H1 (cell line): ENCODE data around the gene TRAF1. TPM values are rescaled to one million over a fixed set of nuclear protein-coding genes. Genes with fewer than 3 reads are reported as not detected.

ENCODE experiments used
- CBX5 ChIP-seq: fragments of 300-800, 300-1000 bp; sonication (generic); IDR thresholded peaks from 2 replicates; pipeline ENCODE4 v1.7.1; 2016; ENCODE audit warnings: antibody characterized with exemption, low read length, low read depth
- CHD1 ChIP-seq: IDR thresholded peaks from 2 replicates; pipeline ENCODE4 v1.6.1; 2012; ENCODE audit warnings: low read depth, low read length, improper control_type of control experiment
- FOSL1 ChIP-seq: IDR thresholded peaks from 2 replicates; pipeline ENCODE4 v1.6.1; 2011; ENCODE audit warnings: mild to moderate bottlenecking, low read depth, low read length, moderate library complexity; ENCODE audit not compliant: insufficient read depth
- HDAC6 ChIP-seq: IDR thresholded peaks from one replicate; pipeline ENCODE4 v1.7.1; 2012; ENCODE audit warnings: low read depth, mild to moderate bottlenecking, inconsistent platforms, low read length, moderate library complexity
- POLR2AphosphoS5 ChIP-seq: IDR thresholded peaks from 2 replicates; pipeline ENCODE4 v1.6.1; 2011; ENCODE audit warnings: low read depth, low read length
- RNF2 ChIP-seq: fragments of 200-900, 300-1000 bp; sonication (generic); IDR thresholded peaks from 2 replicates; pipeline ENCODE4 v1.7.1; 2016; ENCODE audit warnings: borderline replicate concordance, low read depth, mild to moderate bottlenecking, antibody characterized with exemption, low read length; ENCODE audit not compliant: poor library complexity, severe bottlenecking; ENCODE audit errors: missing control alignments
- RXRA ChIP-seq: IDR thresholded peaks from 2 replicates; pipeline ENCODE4 v1.6.1; 2011; ENCODE audit warnings: low read depth, mild to moderate bottlenecking, low read length, moderate library complexity; ENCODE audit not compliant: insufficient read depth
- YY1 ChIP-seq: IDR thresholded peaks from 2 replicates; pipeline ENCODE4 v1.6.1; 2011; ENCODE audit warnings: low read depth, mild to moderate bottlenecking, low read length
- ZNF274 ChIP-seq: IDR thresholded peaks from 2 replicates; pipeline ENCODE4 v1.7.0; 2012; ENCODE audit warnings: low read length, borderline replicate concordance; ENCODE audit errors: extremely low read depth
- polyA plus RNA-seq, 7 experiments: library from polyadenylated mRNA; depleted of rRNA in 3 of 7; stranded (reverse) in 5 of 7; unstranded in 2 of 7; fragments of >200 nt in 5 of 7; fragments of 200-250 nt in 2 of 7; gene quantifications; 1 replicate in 5 of 7; 2 replicates in 1 of 7; 4 replicates in 1 of 7; pipeline versions ENCODE4 v1.2.1 to v1.2.3, GENCODE V29; 2011 to 2013; ENCODE audit warnings: missing spikeins in 2 of 7, mixed read lengths in 2 of 7
- total RNA-seq: library from RNA; stranded (reverse); fragmentation: NEBNext Ultra II Directional; extraction: Animal tissue kit (Norgen Biotek cat#: 25700); gene quantifications from 2 replicates; pipeline ENCODE4 v1.2.1, GENCODE V29; 2021
- TF ChIP-seq, protein P1 (sequence below): fragments of 300-600 bp; sonication (generic); IDR thresholded peaks from 2 replicates; pipeline ENCODE4 v1.7.1; 2012; ENCODE audit warnings: low read length, moderate library complexity, mild to moderate bottlenecking, inconsistent platforms; ENCODE audit not compliant: insufficient replicate concordance

Gene TRAF1
- total and polyA plus RNA-seq, 2 of the 8 experiments (the other 6 are each of a cell fraction or from before 2014, with no cell fraction given), result 1.6 to 3.2 TPM

DNA sequence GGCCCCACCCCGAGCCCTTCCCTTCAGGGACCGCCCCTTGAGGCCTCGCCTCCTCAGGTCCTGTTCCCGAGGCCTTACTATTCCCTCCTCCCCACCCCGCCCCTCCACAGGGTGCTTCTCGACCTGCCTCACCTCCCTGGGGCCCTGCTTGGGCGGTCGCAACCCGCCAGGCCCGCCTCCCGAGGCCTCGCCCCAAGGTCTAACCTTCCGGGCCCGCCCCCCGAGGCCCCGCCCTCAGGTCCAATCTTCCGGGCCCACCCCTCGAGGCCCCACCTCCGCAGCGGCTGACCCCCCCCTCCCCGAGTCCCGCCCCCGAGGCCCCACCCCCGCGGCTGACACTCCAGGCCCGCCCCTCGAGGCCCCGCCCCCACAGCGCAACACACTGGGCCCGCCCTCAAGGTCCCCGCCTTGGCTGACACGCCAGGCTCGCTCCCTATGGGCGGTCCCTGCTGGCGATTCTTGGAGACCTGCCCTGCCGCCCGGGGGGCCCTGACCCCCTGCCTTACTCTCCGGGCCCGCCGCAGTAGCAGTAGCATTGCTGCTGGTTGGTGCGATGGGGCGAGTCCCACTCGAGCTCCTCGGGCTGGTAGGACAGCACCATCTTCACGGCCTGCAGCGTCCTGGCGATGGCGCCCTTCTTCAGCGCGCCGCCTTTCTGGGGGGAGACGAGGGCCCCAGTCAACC lies 57.8 kb downstream of the TRAF1 start (continued):
- TF ChIP-seq RNF2, result no peak
- TF ChIP-seq RXRA, result 0 out of 2 replicates have a peak, but pooled peaks have one; percentile 8
- no peak for TF ChIP-seq CBX5
- TF ChIP-seq FOSL1, result no peak
- TF ChIP-seq, protein P1, sequence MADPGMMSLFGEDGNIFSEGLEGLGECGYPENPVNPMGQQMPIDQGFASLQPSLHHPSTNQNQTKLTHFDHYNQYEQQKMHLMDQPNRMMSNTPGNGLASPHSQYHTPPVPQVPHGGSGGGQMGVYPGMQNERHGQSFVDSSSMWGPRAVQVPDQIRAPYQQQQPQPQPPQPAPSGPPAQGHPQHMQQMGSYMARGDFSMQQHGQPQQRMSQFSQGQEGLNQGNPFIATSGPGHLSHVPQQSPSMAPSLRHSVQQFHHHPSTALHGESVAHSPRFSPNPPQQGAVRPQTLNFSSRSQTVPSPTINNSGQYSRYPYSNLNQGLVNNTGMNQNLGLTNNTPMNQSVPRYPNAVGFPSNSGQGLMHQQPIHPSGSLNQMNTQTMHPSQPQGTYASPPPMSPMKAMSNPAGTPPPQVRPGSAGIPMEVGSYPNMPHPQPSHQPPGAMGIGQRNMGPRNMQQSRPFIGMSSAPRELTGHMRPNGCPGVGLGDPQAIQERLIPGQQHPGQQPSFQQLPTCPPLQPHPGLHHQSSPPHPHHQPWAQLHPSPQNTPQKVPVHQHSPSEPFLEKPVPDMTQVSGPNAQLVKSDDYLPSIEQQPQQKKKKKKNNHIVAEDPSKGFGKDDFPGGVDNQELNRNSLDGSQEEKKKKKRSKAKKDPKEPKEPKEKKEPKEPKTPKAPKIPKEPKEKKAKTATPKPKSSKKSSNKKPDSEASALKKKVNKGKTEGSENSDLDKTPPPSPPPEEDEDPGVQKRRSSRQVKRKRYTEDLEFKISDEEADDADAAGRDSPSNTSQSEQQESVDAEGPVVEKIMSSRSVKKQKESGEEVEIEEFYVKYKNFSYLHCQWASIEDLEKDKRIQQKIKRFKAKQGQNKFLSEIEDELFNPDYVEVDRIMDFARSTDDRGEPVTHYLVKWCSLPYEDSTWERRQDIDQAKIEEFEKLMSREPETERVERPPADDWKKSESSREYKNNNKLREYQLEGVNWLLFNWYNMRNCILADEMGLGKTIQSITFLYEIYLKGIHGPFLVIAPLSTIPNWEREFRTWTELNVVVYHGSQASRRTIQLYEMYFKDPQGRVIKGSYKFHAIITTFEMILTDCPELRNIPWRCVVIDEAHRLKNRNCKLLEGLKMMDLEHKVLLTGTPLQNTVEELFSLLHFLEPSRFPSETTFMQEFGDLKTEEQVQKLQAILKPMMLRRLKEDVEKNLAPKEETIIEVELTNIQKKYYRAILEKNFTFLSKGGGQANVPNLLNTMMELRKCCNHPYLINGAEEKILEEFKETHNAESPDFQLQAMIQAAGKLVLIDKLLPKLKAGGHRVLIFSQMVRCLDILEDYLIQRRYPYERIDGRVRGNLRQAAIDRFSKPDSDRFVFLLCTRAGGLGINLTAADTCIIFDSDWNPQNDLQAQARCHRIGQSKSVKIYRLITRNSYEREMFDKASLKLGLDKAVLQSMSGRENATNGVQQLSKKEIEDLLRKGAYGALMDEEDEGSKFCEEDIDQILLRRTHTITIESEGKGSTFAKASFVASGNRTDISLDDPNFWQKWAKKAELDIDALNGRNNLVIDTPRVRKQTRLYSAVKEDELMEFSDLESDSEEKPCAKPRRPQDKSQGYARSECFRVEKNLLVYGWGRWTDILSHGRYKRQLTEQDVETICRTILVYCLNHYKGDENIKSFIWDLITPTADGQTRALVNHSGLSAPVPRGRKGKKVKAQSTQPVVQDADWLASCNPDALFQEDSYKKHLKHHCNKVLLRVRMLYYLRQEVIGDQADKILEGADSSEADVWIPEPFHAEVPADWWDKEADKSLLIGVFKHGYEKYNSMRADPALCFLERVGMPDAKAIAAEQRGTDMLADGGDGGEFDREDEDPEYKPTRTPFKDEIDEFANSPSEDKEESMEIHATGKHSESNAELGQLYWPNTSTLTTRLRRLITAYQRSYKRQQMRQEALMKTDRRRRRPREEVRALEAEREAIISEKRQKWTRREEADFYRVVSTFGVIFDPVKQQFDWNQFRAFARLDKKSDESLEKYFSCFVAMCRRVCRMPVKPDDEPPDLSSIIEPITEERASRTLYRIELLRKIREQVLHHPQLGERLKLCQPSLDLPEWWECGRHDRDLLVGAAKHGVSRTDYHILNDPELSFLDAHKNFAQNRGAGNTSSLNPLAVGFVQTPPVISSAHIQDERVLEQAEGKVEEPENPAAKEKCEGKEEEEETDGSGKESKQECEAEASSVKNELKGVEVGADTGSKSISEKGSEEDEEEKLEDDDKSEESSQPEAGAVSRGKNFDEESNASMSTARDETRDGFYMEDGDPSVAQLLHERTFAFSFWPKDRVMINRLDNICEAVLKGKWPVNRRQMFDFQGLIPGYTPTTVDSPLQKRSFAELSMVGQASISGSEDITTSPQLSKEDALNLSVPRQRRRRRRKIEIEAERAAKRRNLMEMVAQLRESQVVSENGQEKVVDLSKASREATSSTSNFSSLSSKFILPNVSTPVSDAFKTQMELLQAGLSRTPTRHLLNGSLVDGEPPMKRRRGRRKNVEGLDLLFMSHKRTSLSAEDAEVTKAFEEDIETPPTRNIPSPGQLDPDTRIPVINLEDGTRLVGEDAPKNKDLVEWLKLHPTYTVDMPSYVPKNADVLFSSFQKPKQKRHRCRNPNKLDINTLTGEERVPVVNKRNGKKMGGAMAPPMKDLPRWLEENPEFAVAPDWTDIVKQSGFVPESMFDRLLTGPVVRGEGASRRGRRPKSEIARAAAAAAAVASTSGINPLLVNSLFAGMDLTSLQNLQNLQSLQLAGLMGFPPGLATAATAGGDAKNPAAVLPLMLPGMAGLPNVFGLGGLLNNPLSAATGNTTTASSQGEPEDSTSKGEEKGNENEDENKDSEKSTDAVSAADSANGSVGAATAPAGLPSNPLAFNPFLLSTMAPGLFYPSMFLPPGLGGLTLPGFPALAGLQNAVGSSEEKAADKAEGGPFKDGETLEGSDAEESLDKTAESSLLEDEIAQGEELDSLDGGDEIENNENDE, result no peak
- TF ChIP-seq HDAC6, result no peak
- TF ChIP-seq POLR2AphosphoS5, result no peak
- TF ChIP-seq ZNF274, result no peak
- no peak for TF ChIP-seq CHD1
- TF ChIP-seq YY1, result peak; percentile 54; the same call in 1 of the 2 replicates
